ENCODE results near the gene BANF1.
"Not testable (repeated sequence)": the region's sequence is repeated elsewhere in the genome, so short reads cannot be mapped to it uniquely, and the experiment has no call there.

The BANF1 gene

DNA sequence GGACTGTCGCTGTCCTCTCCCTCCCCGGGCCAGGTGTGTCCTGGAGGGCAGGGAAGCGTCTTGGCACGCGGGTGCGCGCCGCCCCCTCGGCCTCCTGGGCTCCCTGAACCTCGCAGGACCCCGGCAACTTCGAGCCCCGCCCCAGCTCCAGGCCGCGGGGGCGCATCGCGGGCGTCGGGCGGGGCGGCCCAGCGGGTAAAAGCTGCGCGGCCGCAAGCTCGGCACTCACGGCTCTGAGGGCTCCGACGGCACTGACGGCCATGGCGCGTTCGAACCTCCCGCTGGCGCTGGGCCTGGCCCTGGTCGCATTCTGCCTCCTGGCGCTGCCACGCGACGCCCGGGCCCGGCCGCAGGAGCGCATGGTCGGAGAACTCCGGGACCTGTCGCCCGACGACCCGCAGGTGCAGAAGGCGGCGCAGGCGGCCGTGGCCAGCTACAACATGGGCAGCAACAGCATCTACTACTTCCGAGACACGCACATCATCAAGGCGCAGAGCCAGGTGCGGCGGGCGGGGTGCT, 9.5 kb downstream of the BANF1 start, which contains the start of gene CST6:
TSS of gene CST6 (plus strand) at position 224 of the 519 bp plus-strand sequence. CDS start at position 261, 37 bp downstream.
- DNase-seq: no peak

DNA sequence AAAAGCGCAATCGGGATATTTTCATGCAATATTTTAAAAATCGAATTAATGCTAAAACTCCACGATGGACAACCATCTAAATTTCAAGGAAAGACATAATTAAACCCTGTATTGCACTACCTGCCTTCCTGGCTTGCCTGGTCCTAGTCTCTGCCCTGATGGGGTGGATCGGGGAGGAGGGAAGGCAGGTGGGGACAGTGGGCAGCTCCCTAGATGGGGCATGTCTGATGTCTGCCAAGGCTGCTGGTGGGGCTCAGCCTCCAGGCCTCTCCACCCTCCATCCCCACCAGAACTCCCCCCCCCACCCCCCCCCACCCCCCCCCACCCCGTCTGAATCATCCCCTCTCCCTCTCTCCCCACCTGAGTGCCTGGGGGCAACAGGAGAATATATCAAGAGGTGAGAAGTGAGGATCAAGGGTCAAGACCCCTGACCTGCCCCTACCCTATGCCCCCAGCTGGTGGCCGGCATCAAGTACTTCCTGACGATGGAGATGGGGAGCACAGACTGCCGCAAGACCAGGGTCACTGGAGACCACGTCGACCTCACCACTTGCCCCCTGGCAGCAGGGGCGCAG, 10.2 kb downstream of the BANF1 start:
- no peak for DNase-seq

DNA sequence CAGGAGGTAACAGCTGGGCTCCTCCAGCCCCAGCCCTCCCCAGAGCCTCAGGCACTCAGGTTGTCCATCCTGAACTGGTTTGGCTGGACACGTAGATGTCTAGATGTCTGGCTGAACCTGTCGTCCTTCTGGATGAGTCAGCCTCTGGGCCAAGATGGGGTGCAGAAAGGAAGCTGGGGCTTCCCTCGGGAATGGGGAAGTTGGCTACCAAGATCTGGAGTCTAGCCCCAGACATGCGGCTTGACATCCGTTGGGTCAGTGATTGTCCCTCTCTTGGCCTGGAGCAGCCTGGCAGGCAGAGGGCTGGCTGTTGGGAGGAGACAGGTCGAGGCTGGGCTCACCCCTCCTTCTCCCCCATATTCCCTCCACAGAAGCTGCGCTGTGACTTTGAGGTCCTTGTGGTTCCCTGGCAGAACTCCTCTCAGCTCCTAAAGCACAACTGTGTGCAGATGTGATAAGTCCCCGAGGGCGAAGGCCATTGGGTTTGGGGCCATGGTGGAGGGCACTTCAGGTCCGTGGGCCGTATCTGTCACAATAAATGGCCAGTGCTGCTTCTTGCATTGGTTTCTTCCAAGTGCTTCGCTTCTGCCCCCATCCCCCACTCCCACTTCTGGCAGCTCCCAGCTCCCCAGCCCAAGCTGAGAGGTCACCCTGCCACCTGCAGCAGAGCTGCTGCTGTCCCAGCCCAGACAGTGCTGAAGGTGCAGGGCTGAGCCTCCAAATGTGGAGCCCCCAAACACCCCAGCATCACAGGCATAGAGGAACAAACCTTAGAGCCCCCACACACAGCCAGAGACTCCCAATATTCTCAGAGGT, 10.9 kb downstream of the BANF1 start:
- no peak for DNase-seq

DNA sequence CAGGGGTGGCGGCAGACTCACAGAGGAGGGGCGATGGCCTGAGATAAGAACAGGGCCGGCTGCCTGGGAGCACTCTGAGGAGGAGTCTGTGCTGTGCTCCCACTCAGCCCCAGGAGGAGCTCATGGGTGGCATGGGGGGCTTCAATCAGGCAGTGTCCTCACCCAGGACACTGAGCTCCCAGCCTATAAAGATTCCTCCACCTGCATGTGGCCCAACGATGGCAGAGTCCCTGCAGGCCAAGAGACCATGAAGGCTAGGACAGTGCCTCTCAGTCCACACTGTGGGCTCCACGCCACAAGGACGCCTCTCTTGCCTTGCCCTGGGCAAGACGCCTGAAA, 11.4 kb downstream of the BANF1 start:
- no peak for DNase-seq

DNA sequence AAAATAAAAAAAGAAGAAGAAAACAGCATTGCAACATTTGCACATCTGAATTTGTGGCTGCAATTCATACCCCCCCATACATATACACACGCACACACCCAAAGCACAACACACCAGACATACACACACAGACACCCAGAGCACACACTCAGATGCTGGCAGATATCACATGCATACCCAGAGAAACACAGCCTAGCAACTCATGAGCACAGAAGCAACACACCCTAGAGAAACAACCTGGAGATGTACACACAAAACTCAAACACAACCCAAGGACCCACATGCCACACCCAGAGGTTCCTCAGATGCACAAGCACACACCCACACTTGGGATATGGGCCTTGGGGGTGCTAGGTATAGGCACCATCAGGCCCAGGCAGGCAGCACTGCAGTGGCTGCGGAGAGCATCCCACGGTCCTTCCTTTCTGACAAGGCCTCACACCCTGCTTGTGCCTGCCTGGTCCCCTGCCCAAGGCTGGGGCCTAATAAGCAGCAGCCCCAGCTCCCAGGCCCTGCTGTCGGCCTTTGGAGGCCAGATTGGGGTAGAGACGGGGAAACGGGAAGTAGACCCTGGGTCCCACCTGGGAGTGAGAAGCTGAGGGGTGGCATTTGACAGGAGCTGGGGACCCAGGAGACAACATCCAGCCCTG, 12.6 kb downstream of the BANF1 start:
- no peak for DNase-seq

DNA sequence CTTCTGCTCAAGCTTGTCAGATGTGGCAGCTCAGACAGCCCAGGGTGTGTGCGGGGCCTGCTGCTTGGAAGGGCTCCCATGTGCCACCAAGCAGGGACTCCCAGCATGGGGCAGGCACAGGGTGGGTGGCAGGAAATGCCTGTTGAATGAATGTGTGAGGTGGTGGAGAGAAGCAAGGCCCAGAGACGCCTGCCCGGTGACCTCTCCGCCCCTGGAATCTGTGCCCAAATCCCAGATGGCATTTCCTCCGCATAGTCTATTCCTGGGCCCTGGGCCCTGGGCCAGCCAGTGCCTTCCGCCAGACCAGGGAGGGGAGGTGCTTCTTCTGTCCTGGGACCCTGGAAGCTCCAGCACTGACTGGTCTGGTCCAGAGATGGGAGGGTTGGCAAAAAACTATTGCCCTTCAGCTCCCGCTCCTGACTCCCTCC, 13.2 kb downstream of the BANF1 start:
- DNase-seq: no peak

DNA sequence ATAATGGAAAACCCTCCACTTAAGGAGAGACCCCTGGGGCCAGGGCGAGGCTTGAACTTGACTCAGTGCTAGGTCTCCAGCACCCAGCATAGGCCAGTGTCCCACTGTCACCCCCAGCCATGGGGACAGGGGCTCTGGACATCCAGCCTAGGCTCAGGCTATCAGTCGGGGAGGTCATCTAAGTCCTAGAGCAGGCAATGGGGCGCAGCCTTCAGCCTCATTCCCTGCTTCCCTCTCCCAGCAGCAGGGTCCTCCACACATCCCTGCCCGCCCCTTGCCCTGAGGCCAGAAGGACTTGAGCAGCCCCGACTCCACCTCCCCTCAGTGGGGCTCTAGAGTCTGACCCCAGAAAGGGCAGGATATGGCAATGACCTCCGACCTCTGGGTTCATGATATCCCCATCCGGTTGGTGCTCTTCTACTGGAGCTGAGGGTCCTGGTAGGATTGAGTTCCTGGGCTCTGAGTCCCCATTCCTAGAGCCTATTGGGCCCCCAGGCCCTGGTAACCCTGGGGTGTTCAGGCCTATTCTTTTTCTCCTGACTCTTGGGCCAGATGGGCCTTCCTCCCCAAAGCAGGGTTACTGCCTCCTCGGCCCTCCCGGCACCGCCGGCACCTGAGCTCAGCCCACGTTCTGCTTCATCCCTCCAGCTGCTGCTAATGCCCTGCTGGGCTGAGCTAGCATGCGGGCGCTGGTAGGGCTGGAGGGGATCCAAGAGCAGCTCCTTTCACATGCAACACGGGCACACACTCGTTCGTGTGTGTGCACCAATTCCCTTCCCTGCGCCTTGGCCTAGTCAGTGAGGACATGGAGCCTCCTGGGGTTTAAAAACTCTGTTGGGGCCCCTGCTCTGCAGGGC, 13.9 kb downstream of the BANF1 start:
- DNase-seq: no peak

DNA sequence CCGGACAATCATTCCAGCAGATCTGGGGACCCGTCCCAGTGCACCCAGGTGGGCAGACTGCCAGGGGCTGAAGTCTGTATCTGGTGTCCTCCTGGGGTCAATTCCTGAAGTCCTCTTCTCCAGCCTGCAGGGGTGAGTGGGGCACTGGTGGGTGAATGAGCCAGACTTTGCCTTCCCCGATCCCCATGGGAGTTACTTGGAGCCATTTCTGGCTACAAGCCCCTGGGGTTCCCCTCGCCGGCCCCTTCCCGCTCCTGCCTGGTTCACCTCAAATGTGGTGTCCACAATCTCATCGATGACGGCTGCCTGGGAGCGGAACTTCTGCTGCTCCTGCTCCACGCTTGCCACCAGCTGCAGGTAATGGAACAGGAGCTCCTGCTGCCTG, 14.5 kb downstream of the BANF1 start:
- DNase-seq: no peak

DNA sequence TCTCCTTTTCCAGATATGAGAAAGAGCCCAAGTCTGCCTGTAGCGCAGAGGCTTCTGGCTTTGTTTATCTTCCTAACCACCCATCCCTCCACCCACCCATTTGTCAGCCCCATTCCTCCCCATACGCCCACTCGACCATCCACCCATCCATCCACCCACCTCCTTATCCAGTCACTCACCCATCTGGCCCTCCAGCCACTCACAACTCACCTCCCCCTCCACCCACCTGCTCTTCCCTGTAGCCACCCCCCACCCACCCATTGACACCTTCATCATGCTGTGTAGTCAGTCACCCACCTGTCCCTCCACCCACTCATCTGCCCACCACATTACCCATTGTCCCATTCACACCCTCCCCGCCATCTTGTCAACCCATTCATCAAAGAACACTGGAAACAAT, 15.0 kb downstream of the BANF1 start:
- DNase-seq: no peak

DNA sequence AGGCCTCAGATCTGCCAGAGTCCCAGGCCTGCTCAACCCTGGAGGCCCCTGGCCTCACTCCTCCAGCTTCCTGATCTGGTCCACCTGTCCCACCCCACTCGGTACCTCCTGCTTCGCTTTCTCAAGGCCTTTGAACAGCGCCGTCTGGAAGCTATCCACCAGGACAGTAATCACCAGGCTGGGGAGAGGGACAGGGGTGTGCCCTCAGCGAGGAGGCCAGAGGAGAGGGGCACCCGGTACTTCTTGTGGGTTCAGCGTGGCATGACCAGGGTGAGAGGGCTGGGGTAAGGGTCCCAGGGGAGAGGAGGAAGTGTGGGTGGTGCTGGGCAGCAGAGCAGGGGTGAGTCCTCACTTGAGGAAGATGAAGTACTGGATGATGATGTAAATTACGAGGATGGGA, 17.9 kb downstream of the BANF1 start:
- DNase-seq: no peak

DNA sequence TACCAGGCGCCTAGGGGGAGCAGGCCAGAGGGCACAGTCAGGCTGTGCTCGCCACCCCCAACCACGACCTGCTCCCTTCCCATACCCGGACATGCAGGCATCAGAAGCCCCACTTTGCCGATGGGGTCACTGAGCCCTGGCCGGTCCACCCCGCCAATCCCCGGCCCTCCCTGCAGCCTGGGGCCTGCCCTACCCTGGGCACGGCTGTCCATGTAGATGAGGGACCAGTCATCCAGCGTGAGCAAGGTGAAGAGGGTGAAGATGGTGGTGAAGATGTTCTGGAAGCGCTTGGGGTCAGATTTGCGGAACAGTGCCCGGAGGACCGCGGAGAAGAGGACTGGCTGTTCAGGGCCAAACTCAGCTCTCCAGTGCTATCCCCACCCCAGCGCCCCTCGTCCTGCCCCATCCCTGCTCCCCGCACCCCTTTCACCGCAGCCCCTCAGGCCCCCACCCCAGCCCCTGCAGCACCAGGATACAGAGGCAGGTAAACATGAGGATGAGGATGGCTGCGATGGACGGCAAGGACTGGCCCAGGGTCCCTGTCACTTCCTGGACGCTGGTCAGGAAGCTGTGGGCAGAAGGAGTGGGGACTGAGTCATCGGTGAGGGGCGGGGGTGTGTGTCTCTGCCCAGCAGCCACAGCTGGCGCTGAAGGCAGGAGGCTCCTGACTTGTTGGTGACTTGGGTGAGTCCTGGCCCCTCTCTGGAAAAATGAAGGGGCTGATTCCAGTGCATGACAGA, 18.5 kb downstream of the BANF1 start:
- DNase-seq: no peak

DNA sequence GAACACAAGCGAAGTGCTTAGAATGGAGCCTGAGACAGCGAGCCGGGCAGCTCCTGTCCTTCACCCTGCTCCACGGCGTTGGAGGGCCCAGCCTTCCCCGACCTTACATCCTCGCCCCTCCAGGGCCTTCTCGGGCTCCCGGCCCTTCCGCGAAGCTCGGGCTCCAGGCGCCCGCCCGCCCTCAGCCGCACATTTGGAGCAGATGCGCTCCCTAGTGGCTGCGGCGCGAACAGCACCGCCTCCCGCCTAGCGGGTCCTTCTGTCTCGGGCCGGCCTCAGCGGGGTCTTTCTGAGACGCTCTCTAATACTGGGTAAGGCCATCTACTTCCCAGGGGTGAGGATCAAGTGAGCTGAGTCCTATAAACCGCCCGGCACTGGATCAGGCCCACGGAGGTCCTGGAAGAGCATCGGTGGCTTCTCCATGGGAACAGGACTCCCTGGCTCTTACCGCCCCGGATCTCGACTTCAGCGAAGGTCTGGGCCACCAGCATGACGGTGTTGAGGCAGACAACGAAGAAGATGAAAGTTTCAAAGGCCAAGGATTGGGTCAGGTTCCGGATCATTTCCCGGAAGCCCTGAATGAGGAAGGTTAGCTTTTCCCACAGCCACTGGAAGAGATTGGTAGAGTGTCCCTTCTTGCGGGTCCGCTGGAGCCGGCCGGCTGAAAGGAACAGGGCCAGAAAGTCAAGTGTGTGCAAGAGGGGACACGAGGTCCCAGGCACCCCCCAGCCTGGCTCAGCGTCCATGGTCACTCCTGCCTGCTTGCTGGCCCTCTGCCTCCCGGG, 20.3 kb downstream of the BANF1 start:
- DNase-seq: peak; percentile 78

DNA sequence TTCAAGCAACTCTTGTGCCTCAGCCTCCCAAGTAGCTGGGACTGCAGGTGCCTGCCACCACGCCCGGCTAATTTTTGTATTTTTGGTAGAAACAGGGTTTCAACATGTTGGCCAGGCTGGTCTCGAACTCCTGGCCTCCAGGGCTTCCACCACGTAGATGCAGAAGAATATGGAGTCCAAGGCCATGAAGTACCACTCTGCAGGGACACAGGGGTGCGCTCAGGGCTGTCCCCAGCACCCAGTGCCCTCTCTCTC, 20.8 kb downstream of the BANF1 start:
- not testable (repeated sequence) for DNase-seq

DNA sequence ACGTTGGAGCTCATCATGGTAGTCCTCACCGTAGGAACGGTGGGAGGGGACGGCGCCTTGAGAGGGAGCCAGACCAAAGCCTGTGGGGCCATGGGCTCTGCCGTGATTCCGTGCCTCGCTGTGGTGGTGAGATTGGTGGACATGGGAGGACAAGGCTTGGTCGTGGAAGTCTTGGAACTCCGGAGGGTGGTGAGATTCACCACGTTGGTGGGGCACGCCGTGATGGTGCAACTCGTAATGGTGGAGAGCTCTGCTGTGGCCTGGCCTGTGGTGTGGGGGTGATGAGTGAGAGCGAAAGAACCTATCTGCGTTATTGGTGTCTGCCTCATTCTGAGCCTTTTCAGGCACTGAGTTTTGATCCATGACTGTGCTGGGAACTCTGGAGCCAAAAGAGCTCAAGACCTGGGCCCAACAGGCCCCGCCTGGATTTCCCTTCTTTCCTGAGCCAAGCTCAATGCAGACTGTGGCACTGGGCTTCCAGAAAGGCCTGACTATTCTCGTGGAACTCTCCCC, 23.8 kb downstream of the BANF1 start, which contains the start of gene CATSPER1:
TSS of gene CATSPER1 (minus strand) at position 463 of the 513 bp plus-strand sequence. CDS start at position 363, 100 bp downstream.
- no peak for DNase-seq

DNA sequence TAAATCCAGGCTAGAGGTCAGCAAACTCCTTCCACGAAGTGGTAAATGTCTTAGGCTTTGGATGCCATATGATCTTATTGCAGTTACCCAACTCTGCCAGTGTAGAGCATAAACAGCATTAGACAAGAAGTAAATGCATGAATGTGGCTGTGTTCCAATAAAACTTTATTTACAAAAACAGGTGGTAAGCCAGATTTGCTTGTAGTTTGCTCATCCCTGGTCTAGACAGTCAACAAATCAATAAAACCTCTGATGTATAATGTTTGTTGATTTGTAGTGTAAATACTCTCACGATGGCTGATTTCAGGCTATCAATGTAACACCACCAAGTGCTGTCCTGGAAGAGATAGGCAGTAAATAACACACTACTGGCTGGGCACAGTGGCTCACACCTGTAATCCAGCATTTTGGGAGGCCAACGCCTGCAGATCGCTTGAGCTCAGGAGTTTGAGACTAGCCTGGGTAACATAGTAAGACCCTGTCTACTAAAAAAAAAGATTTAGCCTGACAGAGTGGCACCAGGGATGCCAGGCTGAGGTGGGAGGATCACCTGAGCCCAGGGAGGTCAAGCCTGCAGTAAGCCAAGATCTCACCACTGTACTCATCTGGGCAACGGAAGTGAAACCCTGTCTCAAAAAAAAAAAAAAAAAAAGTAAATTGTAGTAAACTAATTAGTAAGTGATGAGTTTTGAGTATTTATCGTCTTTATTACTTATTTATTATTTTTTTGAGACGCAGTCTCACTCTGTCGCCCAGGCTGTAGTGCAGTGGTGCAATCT, 30.8 kb downstream of the BANF1 start:
- DNase-seq: no peak

DNA sequence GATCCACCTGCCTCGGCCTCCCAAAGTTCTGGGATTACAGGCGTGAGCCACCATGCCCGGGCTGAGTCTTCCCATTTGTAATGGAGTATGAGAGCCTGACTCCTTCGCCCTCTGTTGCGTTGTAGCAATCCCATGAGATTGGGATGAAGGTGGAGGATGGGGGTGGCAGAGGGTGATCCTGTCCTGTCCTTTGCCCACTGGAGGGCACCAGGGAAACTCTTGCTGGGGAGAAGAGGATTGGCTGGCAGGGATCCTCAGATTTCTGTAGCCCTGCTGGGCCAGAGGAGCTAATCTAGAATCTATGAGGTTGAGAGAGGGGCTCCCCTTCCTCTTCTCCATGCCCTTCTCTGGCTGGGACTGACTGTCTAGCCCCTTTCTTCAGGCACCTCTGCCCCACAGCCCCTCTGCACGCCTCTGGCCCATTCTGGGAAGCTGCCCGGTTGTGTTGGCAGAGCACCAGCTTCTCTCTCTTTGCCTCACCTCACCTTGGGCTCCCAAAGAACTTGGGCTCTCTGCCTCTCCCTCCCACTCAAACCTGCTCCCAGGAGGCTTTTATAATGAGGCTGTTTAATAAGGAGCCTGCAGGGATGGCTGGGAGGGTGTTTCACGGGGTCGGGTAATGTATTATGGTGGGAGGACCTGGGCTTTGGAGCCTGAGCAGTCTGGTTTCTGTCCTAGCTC, 33.5 kb downstream of the BANF1 start:
- no peak for DNase-seq

DNA sequence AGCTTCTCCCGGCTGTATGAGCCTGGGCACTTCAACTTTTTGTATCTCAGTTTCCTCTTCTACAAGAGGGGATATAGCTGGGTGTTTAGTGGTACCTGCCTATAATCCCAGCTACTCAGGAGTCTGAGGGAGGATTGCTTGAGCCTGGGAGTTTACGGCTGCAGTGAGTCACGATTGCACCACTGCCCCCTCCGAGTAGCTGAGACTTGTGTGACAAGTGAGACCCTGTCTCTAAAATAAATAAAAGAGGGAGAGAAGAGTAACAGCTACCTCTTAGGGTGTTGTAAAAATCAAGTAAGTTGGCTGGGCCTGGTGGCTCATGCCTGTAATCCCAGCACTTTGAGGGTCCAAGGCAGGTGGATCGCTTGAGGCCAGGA, 34.0 kb downstream of the BANF1 start:
- no peak for DNase-seq

DNA sequence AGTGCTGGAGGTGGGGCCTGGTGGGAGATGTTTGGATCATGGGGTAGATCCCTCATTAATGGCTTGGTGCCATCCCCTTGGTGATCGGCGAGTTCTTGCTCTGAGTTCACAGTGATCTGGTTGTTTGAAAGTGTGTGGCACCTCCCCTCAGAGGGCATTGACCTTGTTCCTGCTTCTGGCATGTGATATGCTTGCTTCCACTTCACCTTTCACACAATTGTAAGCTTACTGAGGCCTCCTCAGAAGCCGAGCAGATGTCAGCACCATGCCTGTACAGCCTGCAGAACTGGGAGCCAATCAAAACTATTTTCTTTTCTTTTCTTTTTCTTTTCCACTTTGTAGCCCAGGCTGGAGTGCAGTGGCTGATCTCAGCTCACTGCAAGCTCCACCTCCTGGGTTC, 35.0 kb downstream of the BANF1 start:
- DNase-seq: no peak

DNA sequence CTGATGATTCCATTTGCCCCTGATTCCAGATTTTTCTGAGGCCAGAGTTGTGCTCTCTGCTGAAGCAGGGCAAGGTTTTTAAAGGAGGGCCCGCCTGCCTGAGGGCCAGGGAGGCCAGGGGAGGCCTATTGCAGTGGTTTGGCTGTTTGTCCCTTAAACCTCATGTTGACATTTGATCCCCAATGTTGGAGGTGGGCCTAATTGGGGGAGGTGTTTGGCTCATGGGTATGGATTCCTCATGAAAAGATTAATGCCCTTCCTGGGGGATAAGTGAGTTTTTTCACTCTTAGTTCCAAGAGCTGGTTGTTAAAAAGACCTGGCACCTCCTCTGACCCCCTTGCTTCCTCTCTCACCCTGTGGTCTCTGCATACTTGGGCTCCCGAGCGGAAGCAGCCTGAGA, 37.5 kb downstream of the BANF1 start:
- DNase-seq: no peak

All from activated CD4-positive, alpha-beta T cell treated with anti-CD3 and anti-CD28 coated beads, Interleukin-2, amount 50 U/mL, for 1 hour (primary cell).